ENCODE results near the gene ABLIM3.
A peak's percentile ranks its signal among the peaks of the same experiment; 100 is the strongest.

ABLIM3 gene

DNA sequence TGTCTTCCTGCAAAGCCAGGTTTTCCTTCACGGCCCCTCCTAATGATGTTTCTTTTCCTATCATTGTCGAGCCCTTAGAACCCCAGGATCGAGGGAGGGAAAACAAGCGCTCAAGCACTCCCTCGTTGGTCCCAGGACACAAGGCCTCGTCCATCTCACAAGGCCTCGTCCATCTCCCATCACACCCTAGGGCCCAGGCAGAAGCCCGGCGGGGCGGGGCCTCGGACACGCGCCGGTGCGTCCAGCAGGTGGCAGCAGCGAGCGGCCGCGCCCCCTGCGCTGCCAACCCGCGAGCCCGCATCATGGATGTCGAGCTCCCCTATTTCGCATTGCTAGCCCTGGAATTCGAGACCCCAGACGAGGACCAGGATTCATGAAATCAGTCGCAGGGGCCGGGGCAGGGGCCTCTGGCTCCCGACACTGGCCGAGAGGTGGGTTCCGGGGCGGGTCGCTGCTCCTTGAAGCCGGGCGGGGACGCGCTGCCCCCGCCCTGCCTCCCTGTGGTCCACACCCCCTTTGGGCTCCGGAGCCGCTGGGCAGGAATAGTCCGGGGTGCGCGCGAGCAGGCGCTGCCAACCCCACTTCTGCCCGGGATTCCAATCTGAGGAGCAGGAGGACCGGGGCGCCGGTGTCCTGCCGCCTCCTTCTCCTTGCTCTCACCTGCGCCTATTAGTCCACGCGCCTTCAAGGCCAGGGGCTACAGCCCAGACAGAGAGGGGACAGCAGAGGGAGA lies at the start of gene ABLIM3:
TSS of gene ABLIM3 (plus strand) at position 270 of the 733 bp plus-strand sequence. CDS start 603 bp downstream, outside the sequence.
- DNase-seq (ENCODE audit: low spot score) = peak; percentile 82

DNA sequence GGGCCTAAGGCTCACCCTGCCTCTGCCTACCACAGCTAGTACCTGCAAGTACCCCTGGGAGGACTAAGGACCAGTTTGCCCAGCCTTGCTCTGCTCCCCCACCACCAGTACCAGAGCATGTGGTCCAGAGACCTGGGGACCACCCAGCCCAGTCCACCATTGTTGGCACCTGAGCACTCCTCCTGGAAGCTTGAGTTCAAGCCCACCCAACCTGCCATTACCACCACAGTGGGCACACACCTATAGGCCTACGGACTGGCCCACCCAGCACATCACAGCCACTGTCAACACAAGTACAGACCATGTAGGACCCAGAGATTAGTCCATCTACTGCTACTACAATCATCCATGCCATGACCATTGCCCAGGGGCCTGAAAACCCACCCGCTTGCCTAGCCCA lies 47.7 kb upstream of the ABLIM3 start:
- no peak for DNase-seq (ENCODE audit: low spot score)

DNA sequence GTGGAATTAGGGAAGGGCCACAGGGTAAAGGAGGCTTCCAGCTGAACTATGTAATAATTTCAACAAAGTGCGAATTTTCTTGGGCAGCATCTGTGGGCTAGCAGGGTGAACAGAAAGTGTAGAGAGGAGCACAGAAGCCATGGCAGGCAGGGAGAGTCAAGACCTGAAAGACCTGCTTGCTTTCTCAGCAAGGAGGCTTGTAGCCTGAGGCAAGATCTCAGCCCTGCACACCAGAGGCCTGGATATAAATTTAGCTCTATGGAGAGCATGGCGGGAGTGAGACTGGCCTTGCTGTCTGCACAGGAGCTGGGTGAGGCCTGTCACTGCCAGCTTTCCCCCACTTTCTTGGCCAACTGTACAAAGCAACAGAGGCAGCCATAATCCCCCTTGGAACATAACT lies 46.3 kb upstream of the ABLIM3 start:
- no peak for DNase-seq (ENCODE audit: low spot score)

DNA sequence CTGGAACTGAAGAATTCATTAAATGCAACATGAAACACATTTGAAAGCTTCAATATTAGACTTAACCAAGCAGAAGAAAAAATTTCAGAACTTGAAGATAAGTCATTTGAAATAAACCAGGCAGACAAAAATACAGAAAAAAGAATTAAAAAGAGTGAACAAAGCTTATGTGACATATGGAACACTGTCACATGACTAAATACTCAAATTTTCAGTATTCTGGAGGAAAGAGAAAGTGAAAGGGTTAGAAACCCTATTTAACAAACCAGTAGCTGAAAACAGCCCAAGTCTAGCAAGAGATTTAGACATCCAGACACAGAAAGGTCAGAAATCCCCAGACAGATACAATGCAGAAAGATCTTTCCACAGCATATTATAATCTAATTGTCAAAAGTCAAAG lies 41.4 kb upstream of the ABLIM3 start:
- no peak for DNase-seq (ENCODE audit: low spot score)

DNA sequence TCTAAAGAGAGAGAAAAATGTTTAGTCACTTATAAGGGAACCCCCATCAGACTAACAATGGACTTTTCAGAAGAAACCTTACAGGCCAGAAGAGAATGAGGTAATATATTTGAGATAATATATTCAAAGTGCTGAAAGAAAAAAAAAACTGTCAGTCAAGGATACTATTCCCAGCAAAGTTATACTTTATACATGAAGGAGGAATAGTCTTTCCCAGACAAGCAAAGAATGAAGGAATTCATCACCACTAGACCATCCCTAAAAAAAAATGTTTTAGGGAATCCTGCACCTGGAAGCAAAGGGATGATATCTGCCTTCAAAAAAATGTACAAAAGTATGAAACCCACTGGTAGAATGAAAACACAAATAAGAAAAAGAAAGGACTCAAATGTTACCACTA lies 41.0 kb upstream of the ABLIM3 start:
- DNase-seq (ENCODE audit: low spot score) = no peak

DNA sequence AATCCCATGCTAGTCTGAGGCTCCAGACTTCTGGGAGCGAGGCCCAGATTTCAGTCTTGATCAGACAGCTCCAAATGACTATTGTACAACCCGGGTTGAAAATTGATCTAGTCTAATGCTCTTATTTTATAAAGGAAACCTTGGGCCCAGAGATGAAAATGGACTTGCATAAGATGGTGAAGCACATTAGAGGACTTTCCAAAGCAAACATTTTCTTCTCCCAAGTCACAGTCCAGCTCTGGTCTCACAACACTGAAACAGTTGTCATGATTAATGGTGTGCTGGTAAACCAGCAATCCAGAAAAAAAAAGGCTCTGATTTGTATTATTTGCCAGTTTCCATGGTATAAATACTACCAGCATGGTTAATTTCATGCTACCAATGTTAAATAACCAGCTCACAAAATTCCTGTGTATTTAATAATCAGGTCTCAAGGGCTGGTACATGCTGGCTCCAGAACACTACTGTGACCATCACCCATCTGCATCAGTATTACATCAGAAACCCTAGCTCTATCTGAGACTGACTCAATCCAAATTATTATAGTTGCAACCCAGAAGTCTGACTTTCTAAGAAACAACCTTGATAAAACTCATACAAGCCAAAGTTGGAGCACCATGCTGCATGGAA lies 32.5 kb upstream of the ABLIM3 start:
- no peak for DNase-seq (ENCODE audit: low spot score)

DNA sequence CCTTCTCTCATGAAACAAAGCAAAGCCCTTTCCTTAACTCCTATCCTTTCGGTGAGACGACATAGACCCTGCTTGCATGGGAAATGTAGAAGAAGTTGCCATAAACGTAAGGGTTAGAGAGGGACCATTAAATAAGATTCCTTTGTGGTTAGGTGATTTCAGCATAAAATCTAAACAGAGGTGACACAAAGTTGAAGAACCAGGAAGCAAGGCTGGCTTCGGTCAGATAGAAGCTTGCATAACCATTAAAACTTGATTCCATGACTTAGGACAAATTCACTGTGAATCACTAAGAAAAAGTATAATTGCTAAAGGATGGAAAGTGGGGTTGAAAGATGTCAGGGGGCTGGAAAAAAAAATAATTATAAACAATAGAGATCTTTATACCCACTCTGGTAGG lies 30.9 kb upstream of the ABLIM3 start:
- no peak for DNase-seq (ENCODE audit: low spot score)

DNA sequence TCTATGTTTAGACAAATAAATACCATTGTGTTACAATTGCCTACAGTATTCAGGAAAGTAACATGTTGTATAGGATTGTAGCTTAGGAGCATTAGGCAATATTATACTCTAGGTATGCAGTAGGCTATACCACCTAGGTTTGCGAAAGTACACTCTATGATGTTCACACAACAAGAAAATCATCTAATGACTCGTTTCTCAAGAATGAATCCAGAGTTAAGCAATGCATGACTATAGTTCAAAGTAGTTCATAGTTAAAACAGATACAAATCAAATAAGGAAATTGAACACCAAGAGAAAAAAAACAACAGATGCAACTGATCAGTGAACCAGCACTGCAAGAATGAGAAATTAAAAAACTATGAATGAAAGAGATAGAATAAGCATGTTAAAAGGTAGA lies 27.6 kb upstream of the ABLIM3 start:
- DNase-seq (ENCODE audit: low spot score) = no peak

DNA sequence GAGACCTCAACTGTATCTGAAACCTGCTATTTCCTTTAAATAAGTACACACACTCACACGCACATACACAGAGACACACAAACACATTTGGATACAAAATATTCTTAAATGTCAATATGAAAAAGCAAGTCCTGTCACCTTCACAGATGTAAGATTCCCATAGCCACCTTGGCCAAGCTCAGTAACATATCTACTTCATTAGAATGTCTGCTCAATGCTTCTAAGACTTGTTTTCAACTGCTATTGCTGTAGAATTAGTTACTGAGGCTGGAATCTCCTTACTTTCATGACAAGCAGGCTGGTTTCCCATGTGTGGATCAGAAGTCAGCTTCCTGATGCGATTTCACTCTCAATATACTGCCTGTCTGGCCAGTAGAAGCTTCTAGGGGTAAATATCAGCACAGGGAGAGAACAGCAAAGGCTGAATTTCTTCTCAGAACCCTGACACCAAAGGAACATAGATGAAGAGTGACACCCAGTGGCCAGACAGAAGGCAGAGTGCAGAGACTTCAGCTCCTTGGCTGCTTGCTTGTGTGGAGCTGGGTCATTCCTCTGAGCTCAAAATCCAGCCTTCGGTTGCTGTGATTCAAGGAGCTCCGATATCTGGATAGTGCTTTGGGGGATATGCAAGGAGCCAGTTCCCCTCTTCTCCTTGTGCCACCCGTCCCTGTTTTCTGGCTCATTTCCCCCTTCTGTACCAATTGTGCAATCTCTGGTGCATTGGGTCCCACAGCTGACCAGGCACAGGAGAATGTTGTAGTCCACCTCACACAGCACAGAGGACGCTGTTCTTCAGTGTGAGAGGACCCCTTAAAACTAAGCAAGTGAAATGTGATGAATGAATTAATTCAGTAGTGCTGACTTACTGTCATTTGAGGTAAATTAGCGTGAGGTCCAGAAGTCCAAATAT lies 26.6 kb upstream of the ABLIM3 start:
- DNase-seq (ENCODE audit: low spot score) = no peak

DNA sequence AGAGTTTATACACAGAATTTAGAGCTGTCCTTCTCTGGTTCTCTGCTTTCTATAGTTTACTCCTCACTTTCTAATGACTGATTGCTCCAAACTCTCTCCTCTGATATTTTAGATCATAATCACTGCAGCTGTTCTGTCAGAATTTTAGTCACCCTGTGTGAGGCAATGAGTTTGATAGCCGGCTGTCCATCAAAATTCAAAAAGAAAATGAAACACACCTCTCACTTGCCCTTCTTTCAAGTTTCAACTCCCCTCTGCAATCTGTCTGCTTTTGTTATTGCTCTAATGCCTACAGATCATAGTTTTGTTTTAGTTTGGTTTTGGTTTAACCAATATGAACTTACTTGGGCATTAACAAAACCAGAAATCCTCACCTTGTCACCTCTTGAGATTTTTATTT lies 23.3 kb upstream of the ABLIM3 start:
- no peak for DNase-seq (ENCODE audit: low spot score)

DNA sequence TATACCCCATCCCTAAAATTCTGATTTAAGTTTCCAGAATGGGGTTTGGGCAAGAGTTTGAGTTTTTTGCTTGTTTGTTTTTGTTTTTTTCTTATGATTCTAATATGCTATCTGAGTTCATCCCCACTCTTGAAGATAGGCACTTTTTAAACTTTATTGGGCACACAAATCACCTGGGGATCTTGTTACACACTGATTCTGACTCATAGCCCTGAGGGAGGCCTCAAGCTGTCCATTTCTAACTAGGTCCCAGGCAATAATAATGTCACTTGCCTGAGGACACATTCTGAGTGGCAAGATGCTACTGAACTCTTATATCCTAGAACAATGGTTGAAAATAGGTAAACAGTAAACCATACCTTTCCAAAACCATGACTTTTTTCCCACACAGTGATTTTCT lies 22.8 kb upstream of the ABLIM3 start:
- no peak for DNase-seq (ENCODE audit: low spot score)

DNA sequence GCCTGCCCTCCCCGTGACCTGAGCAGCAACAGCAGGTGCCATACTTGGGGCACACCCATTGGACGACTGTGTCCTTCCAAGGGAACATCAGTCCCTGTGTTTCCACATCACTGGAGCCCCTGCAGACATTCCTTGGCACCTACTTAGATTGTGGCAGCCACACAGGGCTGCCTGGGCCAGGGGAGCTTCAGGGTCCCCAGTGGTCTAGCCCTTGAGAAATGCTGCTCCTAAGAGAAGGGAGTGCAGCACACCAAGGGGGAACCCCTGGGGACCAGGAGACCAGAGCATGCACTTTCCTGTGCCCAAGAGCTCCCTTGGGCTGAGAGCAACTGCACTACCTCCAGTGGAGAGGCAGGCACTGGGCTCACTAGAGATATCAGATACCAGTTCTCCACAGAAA lies 20.1 kb upstream of the ABLIM3 start:
- DNase-seq (ENCODE audit: low spot score) = no peak

DNA sequence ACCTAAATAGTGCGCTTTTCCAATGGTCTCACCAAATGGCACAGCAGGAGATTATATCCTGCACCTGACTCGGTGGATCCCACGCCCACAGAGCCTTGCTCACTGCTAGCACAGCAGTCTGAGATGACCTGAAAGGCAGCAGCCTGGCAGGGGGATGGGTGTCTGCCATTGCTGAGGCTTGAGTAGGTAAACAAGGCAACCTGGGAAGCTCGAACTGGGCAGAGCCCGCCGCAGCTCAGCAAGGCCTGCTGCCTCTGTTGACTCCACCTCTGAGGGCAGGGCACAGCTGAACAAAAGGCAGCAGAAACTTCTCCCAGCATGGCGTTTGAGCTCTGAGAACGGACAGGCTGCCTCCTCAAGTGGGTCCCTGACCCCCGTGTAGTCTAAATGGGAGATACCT lies 18.1 kb upstream of the ABLIM3 start:
- no peak for DNase-seq (ENCODE audit: low spot score)

DNA sequence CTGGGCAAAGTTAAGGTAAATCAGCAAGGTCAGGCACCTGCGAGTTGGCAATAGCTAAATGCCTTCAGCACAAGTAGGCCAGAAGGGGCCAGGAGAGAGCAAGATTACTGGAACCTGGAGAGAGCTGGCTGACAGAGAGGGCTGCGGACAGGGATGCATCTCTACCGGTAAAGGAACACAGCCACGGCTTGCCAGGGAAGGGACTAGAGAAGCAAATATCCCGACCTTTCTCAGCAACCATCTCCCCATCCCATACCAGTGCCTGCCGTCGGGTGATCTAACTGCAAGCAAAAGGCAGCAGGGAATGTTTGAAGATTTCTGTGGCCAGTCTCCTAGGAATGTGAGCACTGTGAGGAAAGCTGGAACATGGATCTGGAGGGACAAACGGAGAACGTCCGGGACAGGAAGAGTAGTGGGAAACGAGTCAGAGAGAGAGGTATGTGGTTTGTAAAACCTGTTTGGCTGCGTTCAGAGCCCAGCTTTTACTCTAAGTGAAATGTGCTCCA lies 15.9 kb upstream of the ABLIM3 start:
- no peak for DNase-seq (ENCODE audit: low spot score)

DNA sequence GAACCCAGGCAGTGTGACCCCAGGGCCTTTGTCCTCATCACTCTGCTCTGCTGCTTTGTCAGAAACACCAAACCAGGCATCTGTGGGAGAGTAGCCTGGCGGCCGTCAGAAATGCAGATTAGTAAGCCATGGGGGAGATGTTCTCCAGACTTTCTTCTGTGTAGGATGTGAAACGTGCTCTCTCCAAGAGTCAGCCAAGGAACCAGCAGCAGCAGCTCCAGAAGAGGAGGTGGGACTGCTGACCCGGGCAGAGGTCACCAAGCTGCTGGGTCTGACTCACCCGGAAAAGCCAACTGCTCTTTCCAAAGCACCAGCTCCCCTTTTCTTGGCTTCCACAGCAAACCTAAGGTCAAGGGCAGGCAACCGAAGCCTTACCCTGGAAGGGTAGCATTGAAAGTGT lies 14.4 kb upstream of the ABLIM3 start:
- DNase-seq (ENCODE audit: low spot score) = no peak

DNA sequence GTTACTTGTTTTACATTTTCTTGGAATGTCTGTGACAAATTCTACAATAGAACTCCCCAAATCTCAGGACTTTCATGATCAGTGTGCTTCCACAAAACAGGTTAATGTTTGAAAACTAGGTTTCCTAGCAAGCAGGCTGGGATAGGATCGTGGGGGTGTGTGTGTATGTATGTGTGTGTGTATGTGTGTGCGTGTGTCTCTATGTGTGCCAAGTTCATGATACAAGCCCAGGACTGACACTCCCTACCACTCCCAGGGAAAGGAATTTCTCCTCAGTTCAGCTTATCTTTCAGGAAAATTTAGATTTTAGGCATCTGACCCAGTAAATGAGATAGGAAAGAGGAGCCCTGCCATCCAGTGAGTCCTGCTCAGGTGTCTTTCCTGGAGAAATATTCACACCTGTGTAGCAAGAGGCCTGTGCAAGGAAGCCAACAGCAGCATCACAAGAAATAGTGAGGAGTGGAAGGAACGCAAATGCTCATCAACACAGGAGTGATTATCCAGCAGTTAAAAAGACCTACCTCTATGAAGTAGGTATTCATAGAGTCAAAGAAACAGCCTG lies 13.8 kb upstream of the ABLIM3 start:
- DNase-seq (ENCODE audit: low spot score) = no peak

DNA sequence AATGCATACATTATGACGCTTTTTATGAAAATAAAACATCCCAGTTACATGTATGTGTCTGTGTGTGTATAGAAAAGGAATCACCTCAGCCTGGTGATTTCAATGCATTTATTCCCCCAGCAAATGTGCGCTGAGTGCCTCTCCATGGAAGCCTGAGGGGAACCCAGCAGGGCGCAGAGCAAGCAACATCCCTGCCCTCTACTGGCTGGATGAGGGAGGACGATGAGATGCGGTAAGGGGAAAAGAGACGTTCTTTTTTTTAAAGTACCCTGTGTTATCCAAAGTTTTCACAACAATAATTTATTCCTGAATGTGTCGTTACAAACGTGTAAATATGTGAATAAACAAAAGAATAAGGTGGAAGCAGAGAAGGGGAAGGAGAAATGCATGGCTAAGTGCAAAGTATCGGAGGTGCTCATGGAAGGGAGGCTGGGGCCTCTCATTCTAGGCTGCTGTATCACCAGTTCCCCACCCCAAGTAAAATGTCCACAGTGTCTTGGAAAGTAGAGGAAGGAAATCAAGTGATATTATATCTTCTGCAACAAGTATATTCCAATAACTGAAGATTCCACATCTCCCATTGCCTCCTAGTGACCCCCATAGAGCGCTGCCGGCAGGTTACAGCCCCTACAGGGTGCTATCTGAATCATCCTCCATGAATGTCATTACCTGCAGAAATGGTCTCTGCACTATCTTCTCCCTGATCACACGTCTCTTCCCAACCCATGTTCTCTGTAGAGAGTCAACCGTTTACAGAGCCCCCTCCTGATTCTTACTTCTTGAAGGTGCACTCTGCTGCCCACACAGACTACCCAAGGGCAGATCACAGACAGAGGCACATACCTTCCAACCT lies 13.0 kb upstream of the ABLIM3 start:
- DNase-seq (ENCODE audit: low spot score) = peak; percentile 38

DNA sequence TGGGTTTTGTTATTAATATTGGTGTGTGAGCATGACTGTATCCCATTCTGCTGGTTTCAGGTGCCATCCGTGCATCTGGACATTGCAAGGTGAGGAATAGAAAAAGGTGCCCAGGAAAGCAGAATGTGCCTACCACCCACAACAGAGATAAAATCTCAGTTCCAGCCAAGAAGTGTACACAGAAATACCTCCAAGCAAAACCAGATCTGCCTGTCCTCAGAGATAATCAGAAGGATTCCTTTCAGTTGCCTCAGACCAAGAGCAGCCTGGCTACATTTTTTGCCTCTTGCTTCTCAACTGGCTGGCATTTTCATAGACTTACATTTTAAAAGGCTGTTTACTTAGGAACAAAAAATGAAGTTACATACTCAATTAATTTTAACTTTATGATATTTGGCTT lies 12.1 kb upstream of the ABLIM3 start:
- DNase-seq (ENCODE audit: low spot score) = no peak

DNA sequence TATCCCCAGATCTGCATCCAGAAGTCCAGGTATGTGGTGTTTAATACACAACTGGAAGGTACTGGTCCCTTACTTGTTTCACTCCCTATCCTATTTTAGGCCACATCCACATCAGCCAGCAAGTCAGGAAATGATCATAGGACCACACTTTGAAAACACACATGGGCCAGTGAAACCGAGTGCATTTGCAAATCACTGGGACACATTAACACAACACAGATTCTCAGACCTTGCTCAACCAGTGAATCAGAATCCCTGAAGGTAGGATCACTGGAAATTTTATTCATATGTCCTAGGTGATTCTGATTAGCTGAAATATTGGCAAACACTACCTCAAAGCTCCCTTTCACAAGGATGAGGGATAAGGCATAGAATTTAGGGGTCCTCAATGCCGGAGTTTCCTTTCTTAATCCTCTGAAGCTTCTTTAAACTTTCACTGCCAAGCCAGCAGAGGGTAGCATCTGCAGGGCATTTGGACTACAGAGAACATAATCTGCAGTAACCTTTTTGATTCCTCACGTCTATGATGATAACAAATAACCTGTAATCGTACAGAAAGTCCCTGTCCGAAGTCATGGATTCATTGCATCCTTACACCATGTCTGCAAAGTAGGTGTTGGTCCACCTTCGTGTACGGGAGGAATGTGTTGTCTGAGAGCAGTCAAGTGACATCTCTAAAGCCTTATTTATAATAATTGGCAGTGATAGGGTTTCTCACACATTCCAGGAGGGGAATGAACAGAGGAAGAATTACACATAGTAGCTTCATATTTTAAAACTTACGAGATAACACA lies 11.0 kb upstream of the ABLIM3 start:
- DNase-seq (ENCODE audit: low spot score) = no peak

DNA sequence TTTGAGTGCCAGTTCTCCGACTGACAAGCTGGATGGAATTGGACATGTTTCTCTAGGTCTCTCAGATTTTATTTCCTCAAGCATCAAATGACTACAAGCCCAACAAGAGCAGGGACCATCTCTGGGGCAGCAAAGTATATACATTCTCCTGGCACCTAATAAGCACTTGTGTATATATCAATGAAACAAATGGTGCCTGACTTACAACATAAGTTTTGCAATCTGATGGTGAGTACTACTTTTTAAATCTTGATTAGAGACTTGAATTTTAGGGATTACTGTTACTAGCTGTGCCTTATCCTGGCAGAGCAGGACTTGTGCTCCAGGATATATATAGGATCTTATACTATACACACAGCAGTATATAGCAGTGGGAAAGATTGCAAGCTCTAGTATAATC lies 8.8 kb upstream of the ABLIM3 start:
- no peak for DNase-seq (ENCODE audit: low spot score)

Measured in germinal center (tissue), 1 donor.